ENCODE results near the gene EPHA4.

DNA sequence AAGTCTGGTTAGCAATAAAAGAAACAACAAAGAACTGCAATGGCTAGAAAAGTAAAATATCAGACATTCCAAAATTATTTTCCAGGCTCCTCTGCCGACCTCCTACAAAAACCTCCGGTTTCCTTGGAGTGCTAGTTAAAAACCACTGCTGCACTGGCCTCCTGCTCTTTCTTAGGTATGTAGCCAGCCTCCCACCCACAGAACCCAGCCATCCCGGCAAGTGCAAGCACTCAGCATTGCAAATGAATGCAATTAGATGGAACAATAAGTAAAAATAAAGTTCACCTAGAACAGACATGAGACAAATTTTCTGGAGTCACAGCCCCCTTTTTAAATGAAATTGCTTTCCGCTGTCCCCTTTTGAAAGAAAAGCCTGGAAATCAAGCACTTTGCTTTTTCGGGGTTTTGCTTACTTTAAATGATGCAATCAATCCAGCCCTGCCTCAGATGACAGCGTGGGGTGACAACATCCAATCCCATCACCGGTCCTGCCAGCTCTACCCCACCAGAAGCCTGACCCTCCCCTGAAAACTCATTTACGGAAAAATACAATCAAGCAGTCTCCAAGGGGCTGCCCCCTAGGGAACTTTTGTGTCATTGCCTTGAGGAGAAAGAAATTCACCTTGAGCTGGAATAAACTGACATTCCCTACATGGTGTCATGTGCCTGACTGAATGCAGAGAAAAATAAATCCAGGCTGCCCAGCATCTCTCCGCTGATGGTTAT lies 199.8 kb downstream of the EPHA4 start:
- TF ChIP-seq, protein P1, sequence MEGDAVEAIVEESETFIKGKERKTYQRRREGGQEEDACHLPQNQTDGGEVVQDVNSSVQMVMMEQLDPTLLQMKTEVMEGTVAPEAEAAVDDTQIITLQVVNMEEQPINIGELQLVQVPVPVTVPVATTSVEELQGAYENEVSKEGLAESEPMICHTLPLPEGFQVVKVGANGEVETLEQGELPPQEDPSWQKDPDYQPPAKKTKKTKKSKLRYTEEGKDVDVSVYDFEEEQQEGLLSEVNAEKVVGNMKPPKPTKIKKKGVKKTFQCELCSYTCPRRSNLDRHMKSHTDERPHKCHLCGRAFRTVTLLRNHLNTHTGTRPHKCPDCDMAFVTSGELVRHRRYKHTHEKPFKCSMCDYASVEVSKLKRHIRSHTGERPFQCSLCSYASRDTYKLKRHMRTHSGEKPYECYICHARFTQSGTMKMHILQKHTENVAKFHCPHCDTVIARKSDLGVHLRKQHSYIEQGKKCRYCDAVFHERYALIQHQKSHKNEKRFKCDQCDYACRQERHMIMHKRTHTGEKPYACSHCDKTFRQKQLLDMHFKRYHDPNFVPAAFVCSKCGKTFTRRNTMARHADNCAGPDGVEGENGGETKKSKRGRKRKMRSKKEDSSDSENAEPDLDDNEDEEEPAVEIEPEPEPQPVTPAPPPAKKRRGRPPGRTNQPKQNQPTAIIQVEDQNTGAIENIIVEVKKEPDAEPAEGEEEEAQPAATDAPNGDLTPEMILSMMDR (IDR thresholded peaks at IDR 0.05) = no peak
- TF ChIP-seq EZH2 (IDR thresholded peaks at IDR 0.05; ENCODE audit: borderline replicate concordance, insufficient read depth, low read depth, low read length, poor library complexity, severe bottlenecking) = no peak
